Stimulated activated CD8-positive, alpha-beta memory T cell treated with anti-CD3 and anti-CD28 coated beads, Interleukin-7, amount 100 ng/mL, for 4 hours (primary cell): ENCODE data around the gene TEKT2.
A peak's percentile ranks its signal among the peaks of the same experiment; 100 is the strongest.

Source experiments
- DNase-seq, 2 donors: peaks; one replicate each; pipeline ENCODE4 v3.0.0-alpha.2; 2020; ENCODE audit warnings: low read depth in 2 of 2

TEKT2 gene

GRCh38 chr1:36087233-36088123, 3.6 kb downstream of the TEKT2 start:
- no peak for DNase-seq

GRCh38 chr1:36088265-36088576, 4.3 kb downstream of the TEKT2 start:
- no peak for DNase-seq

GRCh38 chr1:36088577-36089392, 4.9 kb downstream of the TEKT2 start, which contains the start of gene ADPRS:
Gene ADPRS, plus strand, starts transcription at chr1:36088892. Its CDS starts 13 bp downstream, at chr1:36088905.
- peak; percentile 83 to 89 for DNase-seq

- no peak for DNase-seq
Observed at GRCh38 chr1:36089393-36090121, 5.7 kb downstream of the TEKT2 start.

- DNase-seq = no peak
Observed at GRCh38 chr1:36091141-36091540, 7.2 kb downstream of the TEKT2 start.

GRCh38 chr1:36091698-36092097, 7.8 kb downstream of the TEKT2 start:
- no peak for DNase-seq

GRCh38 chr1:36092166-36092797, 8.4 kb downstream of the TEKT2 start:
- no peak for DNase-seq

- DNase-seq = no peak
Observed at GRCh38 chr1:36092798-36093185, 8.9 kb downstream of the TEKT2 start.

- no peak for DNase-seq
Observed at GRCh38 chr1:36093226-36093625, 9.3 kb downstream of the TEKT2 start.

GRCh38 chr1:36093929-36094328, 10.0 kb downstream of the TEKT2 start:
- DNase-seq = no peak

- no peak for DNase-seq
Observed at GRCh38 chr1:36094621-36095061, 10.7 kb downstream of the TEKT2 start.

GRCh38 chr1:36095760-36096405, 12.0 kb downstream of the TEKT2 start:
- DNase-seq = no peak

- no peak for DNase-seq
Observed at GRCh38 chr1:36096500-36097432, 12.9 kb downstream of the TEKT2 start.

GRCh38 chr1:36097693-36098585, 14.0 kb downstream of the TEKT2 start:
- no peak for DNase-seq

- DNase-seq = no peak
Observed at GRCh38 chr1:36098650-36099365, 14.9 kb downstream of the TEKT2 start.

GRCh38 chr1:36099681-36100341, 15.9 kb downstream of the TEKT2 start:
- DNase-seq = peak; percentile 50 to 56

GRCh38 chr1:36100376-36100775, 16.5 kb downstream of the TEKT2 start:
- DNase-seq = no peak

- DNase-seq = no peak
Observed at GRCh38 chr1:36101546-36101945, 17.7 kb downstream of the TEKT2 start.
